HCT116 (cell line): ENCODE measurements around the gene SLC6A18.

Experiments
- CTCF ChIP-seq, 3 experiments: fragments of 200-600 bp in 1 of 3; sonication (generic) in 1 of 3; IDR thresholded peaks in 2 of 3; conservative IDR thresholded peaks in 1 of 3; 2 replicates each; pipeline ENCODE4 v1.5.1; 2012 to 2017; ENCODE audit warnings: low read depth in 2 of 3, low read length in 2 of 3, antibody characterized with exemption in 1 of 3, borderline replicate concordance in 1 of 3, control low read depth in 1 of 3, mild to moderate bottlenecking in 1 of 3, mixed read lengths in 1 of 3, mixed run types in 1 of 3, moderate library complexity in 1 of 3; ENCODE audit not compliant: insufficient read depth in 1 of 3
- EZH2 ChIP-seq: fragments of 200-600 bp; sonication (generic); IDR thresholded peaks from 2 replicates; pipeline ENCODE4 v1.6.1; 2017; ENCODE audit warnings: antibody characterized with exemption, mixed run types
- EZH2phosphoT487 ChIP-seq: fragments of 200-600 bp; IDR thresholded peaks from 2 replicates; pipeline ENCODE4 v1.6.1; 2018; ENCODE audit warnings: antibody characterized with exemption, borderline replicate concordance
- JUND ChIP-seq: IDR thresholded peaks from 2 replicates; pipeline ENCODE4 v1.6.1; 2012
- MAX ChIP-seq: IDR thresholded peaks from 2 replicates; pipeline ENCODE4 v1.6.1; 2012
- POLR2A ChIP-seq: IDR thresholded peaks from 2 replicates; pipeline ENCODE4 v1.7.0; 2011; ENCODE audit warnings: borderline replicate concordance; ENCODE audit not compliant: insufficient read depth, insufficient read length; ENCODE audit errors: extremely low read depth
- POLR2AphosphoS5 ChIP-seq: IDR thresholded peaks from 2 replicates; pipeline ENCODE4 v1.6.1; 2011; ENCODE audit warnings: mild to moderate bottlenecking, low read depth, low read length, moderate library complexity
- SP1 ChIP-seq: IDR thresholded peaks from 2 replicates; pipeline ENCODE4 v1.6.1; 2012; ENCODE audit warnings: low read depth
- YY1 ChIP-seq: IDR thresholded peaks from 2 replicates; pipeline ENCODE4 v1.6.1; 2011; ENCODE audit warnings: low read length, low read depth, moderate library complexity, mild to moderate bottlenecking; ENCODE audit not compliant: insufficient replicate concordance; ENCODE audit errors: extremely low read depth
- ZBTB33 ChIP-seq: IDR thresholded peaks from 2 replicates; pipeline ENCODE4 v1.6.1; 2011; ENCODE audit warnings: mild to moderate bottlenecking, low read length, moderate library complexity; ENCODE audit not compliant: insufficient replicate concordance; ENCODE audit errors: extremely low read depth
- TF ChIP-seq, protein P1 (sequence below): IDR thresholded peaks from 2 replicates; pipeline ENCODE4 v1.6.1; 2012; ENCODE audit warnings: low read depth

- TF ChIP-seq POLR2A (no peak), EZH2phosphoT487 (no peak), CTCF (IDR thresholded peaks at IDR 0.05 in 2 of 3, conservative IDR thresholded peaks at IDR 0.05 in 1 of 3; ENCODE audit: borderline replicate concordance in 1 of 3, insufficient read depth in 1 of 3, low read depth in 2 of 3, low read length in 2 of 3) (no peak), YY1 (no peak), JUND (no peak), POLR2AphosphoS5 (no peak), SP1 (no peak), EZH2 (no peak), MAX (no peak), ZBTB33 (no peak)
- TF ChIP-seq, protein P1, sequence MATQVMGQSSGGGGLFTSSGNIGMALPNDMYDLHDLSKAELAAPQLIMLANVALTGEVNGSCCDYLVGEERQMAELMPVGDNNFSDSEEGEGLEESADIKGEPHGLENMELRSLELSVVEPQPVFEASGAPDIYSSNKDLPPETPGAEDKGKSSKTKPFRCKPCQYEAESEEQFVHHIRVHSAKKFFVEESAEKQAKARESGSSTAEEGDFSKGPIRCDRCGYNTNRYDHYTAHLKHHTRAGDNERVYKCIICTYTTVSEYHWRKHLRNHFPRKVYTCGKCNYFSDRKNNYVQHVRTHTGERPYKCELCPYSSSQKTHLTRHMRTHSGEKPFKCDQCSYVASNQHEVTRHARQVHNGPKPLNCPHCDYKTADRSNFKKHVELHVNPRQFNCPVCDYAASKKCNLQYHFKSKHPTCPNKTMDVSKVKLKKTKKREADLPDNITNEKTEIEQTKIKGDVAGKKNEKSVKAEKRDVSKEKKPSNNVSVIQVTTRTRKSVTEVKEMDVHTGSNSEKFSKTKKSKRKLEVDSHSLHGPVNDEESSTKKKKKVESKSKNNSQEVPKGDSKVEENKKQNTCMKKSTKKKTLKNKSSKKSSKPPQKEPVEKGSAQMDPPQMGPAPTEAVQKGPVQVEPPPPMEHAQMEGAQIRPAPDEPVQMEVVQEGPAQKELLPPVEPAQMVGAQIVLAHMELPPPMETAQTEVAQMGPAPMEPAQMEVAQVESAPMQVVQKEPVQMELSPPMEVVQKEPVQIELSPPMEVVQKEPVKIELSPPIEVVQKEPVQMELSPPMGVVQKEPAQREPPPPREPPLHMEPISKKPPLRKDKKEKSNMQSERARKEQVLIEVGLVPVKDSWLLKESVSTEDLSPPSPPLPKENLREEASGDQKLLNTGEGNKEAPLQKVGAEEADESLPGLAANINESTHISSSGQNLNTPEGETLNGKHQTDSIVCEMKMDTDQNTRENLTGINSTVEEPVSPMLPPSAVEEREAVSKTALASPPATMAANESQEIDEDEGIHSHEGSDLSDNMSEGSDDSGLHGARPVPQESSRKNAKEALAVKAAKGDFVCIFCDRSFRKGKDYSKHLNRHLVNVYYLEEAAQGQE: no peak
These were observed 1.1 kb downstream of the SLC6A18 start for GRCh38 chr5:1226231-1226630.
